ENCODE data around the gene SMPD2.
A peak's percentile ranks its signal among the peaks of the same experiment; 100 is the strongest.

SMPD2 gene

DNA sequence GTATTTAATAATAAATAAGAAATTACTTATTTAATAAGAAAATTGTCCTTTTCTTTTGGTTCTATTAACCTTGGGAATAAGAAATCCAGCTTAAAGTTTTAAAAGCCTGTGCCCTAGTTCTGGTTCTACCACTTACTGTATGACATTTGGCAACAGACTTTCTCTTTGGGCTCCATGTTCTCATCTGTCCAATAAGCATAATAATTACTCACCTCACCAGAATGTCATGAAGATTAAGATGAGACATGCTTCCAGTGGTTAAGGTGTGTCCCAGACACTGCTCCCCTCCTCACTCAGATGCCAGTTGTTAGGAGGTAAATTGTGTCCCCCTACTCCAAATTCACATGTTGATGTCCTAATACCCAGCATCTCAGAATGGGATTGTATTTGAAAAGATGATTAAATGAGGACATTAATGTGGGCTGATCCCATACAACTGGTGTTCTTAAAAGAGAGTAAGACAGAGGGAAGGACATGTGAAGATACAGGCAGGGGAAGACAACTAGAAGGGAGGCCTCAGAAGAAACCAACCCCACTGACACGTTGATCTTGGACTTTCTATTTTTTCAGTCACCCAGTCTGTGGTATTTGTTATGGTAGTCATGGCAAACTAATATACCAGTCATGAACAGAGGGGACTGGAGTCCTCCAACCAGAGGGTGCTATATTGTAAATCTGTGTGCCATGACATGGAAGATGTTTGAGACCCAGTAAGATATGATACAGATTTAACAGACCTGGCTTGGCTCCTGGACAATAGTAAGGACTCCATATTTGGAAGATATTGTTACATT lies 21.4 kb downstream of the SMPD2 start:
- peaks cover 81% of the 10 kb centered on the region for H3K36me3 Mint-ChIP-seq (ENCODE audit: low read depth)

GRCh38 chr6:109465772-109466171 lies 25.2 kb downstream of the SMPD2 start:
- H3K9me3 Mint-ChIP-seq, result peaks cover 4% of the 10 kb centered on the region
- H3K4me1 Mint-ChIP-seq (ENCODE audit: low read depth), result peaks cover 64% of the 10 kb centered on the region
- no peaks in the 10 kb centered on the region for H3K27me3 Mint-ChIP-seq
- peaks cover 97% of the 10 kb centered on the region for H3K36me3 Mint-ChIP-seq (ENCODE audit: low read depth)
- no peak for DNase-seq
- H3K4me3 Mint-ChIP-seq, result no peak overlapping the region
- H3K27ac Mint-ChIP-seq, result peak overlapping the region; percentile 64

More for the DNA sequence above, 21.4 kb downstream of the SMPD2 start:
- H3K27ac Mint-ChIP-seq, result peak overlapping the region; percentile 41
- H3K4me3 Mint-ChIP-seq, result no peak overlapping the region
- H3K4me1 Mint-ChIP-seq (ENCODE audit: low read depth), result peaks cover 74% of the 10 kb centered on the region
- no peaks in the 10 kb centered on the region for H3K27me3 Mint-ChIP-seq
- no peak for DNase-seq
- H3K9me3 Mint-ChIP-seq, result peaks cover 4% of the 10 kb centered on the region

DNA sequence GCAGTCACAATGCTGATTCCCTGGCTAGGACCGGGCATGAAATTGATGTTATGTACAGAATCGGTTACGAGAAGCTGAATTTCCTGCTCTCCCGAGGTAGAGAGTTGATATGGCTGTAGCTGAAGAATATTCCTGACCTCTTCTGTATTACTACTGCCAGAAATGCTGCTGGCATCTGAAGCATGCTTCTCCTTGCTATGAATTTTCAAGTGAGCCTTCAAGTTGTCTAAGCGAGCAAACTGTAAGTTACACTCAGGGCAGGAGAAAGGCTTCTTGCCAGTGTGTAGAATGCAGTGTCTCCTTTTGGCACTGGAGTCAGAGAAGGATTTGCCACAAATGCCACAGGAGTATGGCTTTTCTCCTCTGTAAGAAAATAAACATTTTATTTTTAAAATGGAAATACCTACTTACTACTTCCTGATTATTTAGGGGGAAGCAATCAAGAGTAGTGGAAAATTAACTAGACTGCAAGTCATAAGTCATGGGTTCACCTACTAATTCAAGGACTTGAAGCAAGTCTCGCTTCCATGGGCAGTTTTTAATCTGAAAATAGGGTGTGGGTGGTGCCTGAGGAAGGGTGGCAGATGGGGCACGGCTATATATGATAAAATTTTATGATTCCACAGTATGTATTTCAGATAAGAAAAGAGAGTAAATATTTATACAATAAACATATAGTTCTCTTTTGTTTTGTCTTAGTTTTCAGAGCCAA lies 25.8 kb downstream of the SMPD2 start:
- Mint-ChIP-seq H3K36me3 (ENCODE audit: low read depth) (peaks cover 97% of the 10 kb centered on the region), H3K4me3 (no peak overlapping the region), H3K4me1 (ENCODE audit: low read depth) (peaks cover 66% of the 10 kb centered on the region), H3K27ac (peak overlapping the region; percentile 64), H3K9me3 (peaks cover 4% of the 10 kb centered on the region), H3K27me3 (no peaks in the 10 kb centered on the region)
- no peak for DNase-seq

- Mint-ChIP-seq H3K9me3 (no peaks in the 10 kb centered on the region), H3K27me3 (no peaks in the 10 kb centered on the region), H3K4me3 (no peak overlapping the region), H3K27ac (peak overlapping the region; percentile 32), H3K4me1 (ENCODE audit: low read depth) (peaks cover 69% of the 10 kb centered on the region), H3K36me3 (ENCODE audit: low read depth) (peaks cover 99% of the 10 kb centered on the region)
- DNase-seq, result no peak
These were observed 27.2 kb downstream of the SMPD2 start for GRCh38 chr6:109467696-109468095.

GRCh38 chr6:109469591-109470189 lies 29.2 kb downstream of the SMPD2 start:
- H3K4me1 Mint-ChIP-seq (ENCODE audit: low read depth), result peaks cover 76% of the 10 kb centered on the region
- peaks cover 100% of the 10 kb centered on the region for H3K36me3 Mint-ChIP-seq (ENCODE audit: low read depth)
- DNase-seq, result no peak
- no peak overlapping the region for H3K4me3 Mint-ChIP-seq
- H3K27ac Mint-ChIP-seq, result peak overlapping the region; percentile 27
- no peaks in the 10 kb centered on the region for H3K27me3 Mint-ChIP-seq
- H3K9me3 Mint-ChIP-seq, result no peaks in the 10 kb centered on the region

GRCh38 chr6:109471105-109471810 lies 30.7 kb downstream of the SMPD2 start:
- no peak for DNase-seq
- no peak overlapping the region for H3K4me3 Mint-ChIP-seq
- H3K27me3 Mint-ChIP-seq, result no peaks in the 10 kb centered on the region
- peak overlapping the region; percentile 75 for H3K27ac Mint-ChIP-seq
- peaks cover 76% of the 10 kb centered on the region for H3K4me1 Mint-ChIP-seq (ENCODE audit: low read depth)
- H3K9me3 Mint-ChIP-seq, result no peaks in the 10 kb centered on the region
- H3K36me3 Mint-ChIP-seq (ENCODE audit: low read depth), result peaks cover 100% of the 10 kb centered on the region

GRCh38 chr6:109472132-109472995 lies 31.8 kb downstream of the SMPD2 start:
- Mint-ChIP-seq H3K4me1 (ENCODE audit: low read depth) (peaks cover 79% of the 10 kb centered on the region), H3K4me3 (no peak overlapping the region), H3K27me3 (no peaks in the 10 kb centered on the region), H3K9me3 (no peaks in the 10 kb centered on the region), H3K27ac (peak overlapping the region; percentile 75), H3K36me3 (ENCODE audit: low read depth) (peaks cover 100% of the 10 kb centered on the region)
- no peak for DNase-seq

DNA sequence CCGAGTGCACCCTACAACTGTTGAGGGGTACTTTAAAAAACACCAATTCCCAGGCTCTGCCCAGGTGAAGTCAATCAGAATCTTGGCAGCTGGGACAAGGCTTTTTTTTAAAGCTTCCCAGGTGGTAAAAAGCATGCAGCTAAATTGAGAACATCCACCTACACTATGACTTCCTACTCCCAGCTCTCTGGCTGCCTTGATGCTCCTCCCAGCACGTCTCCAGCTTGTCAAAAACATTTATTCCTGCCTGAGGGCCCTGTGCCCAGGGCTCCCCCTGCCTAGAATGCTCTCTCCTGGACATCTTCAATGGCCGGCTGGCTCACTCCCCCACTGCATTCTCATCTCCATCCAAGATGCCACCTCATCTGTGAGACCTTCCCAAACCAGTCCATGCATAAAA lies 32.6 kb downstream of the SMPD2 start:
- H3K27ac Mint-ChIP-seq, result peak overlapping the region; percentile 75
- no peaks in the 10 kb centered on the region for H3K9me3 Mint-ChIP-seq
- H3K4me3 Mint-ChIP-seq, result peak overlapping the region; percentile 10
- H3K36me3 Mint-ChIP-seq (ENCODE audit: low read depth), result peaks cover 100% of the 10 kb centered on the region
- H3K27me3 Mint-ChIP-seq, result no peaks in the 10 kb centered on the region
- DNase-seq, result no peak
- H3K4me1 Mint-ChIP-seq (ENCODE audit: low read depth), result peaks cover 81% of the 10 kb centered on the region

GRCh38 chr6:109474995-109475394 lies 34.5 kb downstream of the SMPD2 start:
- Mint-ChIP-seq H3K27ac (peak overlapping the region; percentile 88), H3K9me3 (no peaks in the 10 kb centered on the region), H3K4me1 (ENCODE audit: low read depth) (peaks cover 85% of the 10 kb centered on the region), H3K36me3 (ENCODE audit: low read depth) (peaks cover 98% of the 10 kb centered on the region), H3K27me3 (no peaks in the 10 kb centered on the region), H3K4me3 (peak overlapping the region; percentile 23)
- no peak for DNase-seq

DNA sequence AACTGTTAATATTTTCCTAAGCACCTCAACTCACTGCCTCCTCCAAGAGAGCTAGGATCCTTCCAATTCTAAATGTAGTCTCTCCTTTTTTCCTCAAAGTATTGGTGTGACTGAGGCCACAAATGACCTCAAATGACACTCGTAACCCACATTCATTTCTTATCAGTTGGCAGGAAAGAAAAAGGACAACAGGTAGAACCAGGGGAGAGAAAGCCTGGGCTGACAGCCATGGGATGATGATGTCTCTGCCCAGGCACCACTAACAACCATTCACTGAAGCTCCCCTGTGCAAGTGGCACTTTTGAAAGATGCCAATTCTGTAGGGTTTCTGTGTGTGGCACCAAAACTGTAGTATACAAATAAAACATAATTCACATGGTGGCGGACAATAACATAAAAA lies 35.1 kb downstream of the SMPD2 start:
- no peak overlapping the region for H3K4me3 Mint-ChIP-seq
- H3K9me3 Mint-ChIP-seq, result no peaks in the 10 kb centered on the region
- H3K36me3 Mint-ChIP-seq (ENCODE audit: low read depth), result peaks cover 98% of the 10 kb centered on the region
- H3K4me1 Mint-ChIP-seq (ENCODE audit: low read depth), result peaks cover 85% of the 10 kb centered on the region
- DNase-seq, result no peak
- H3K27me3 Mint-ChIP-seq, result no peaks in the 10 kb centered on the region
- peak overlapping the region; percentile 88 for H3K27ac Mint-ChIP-seq

DNA sequence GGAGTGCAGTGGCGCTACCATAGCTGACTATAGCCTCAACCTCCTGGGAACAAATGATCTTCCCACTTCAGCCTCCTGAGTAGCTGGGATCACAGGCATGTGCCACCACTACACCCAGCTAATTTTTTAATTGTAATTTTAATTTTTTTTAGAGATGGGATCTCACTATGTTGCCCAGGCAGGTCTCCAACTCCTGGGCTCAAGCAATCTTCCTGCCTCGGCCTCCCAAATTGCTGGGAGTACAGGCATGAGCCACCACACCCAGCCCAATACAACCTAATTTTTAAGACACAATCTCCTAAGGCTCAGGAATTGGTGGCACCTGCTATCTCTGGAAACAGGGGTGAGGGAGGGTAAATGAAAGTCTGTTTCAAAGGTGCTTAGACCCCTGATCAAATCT lies 36.7 kb downstream of the SMPD2 start:
- Mint-ChIP-seq H3K4me1 (ENCODE audit: low read depth) (peaks cover 83% of the 10 kb centered on the region), H3K4me3 (peak overlapping the region; percentile 94), H3K27me3 (no peaks in the 10 kb centered on the region), H3K27ac (peak overlapping the region; percentile 87), H3K9me3 (no peaks in the 10 kb centered on the region), H3K36me3 (ENCODE audit: low read depth) (peaks cover 98% of the 10 kb centered on the region)
- no peak for DNase-seq

DNA sequence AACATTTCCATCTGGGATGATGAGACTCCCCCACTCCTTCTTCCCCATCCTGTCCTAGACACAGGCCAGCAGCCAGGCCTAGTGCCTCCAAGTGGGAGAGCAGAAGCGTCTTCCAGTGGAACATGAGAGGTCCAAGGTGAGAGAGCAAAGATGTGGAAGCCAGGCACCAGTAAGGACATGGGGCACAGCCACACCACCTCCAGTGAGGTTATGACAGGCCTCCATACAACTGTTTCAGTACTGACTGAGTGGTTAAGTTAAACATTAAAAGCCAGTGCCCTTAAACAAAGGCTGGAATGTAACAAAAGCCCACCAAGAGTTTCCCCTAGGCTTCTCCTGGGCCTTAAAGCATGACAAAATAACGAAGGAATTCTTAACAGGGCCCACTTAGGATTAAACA lies 37.2 kb downstream of the SMPD2 start:
- Mint-ChIP-seq H3K9me3 (no peaks in the 10 kb centered on the region), H3K36me3 (ENCODE audit: low read depth) (peaks cover 96% of the 10 kb centered on the region), H3K27ac (peak overlapping the region; percentile 87), H3K4me3 (peak overlapping the region; percentile 94), H3K27me3 (no peaks in the 10 kb centered on the region), H3K4me1 (ENCODE audit: low read depth) (peaks cover 79% of the 10 kb centered on the region)
- DNase-seq, result no peak

GRCh38 chr6:109478222-109478805 lies 37.8 kb downstream of the SMPD2 start:
- peaks cover 74% of the 10 kb centered on the region for H3K4me1 Mint-ChIP-seq (ENCODE audit: low read depth)
- H3K27me3 Mint-ChIP-seq, result no peaks in the 10 kb centered on the region
- no peaks in the 10 kb centered on the region for H3K9me3 Mint-ChIP-seq
- peaks cover 91% of the 10 kb centered on the region for H3K36me3 Mint-ChIP-seq (ENCODE audit: low read depth)
- no peak for DNase-seq
- peak overlapping the region; percentile 87 for H3K27ac Mint-ChIP-seq
- H3K4me3 Mint-ChIP-seq, result peak overlapping the region; percentile 94
